Neuronal stem cell (in vitro differentiated cells): Measurements from ENCODE around the gene SORBS1.

Experiments used
- DNase-seq: peaks from one replicate; pipeline ENCODE4 v3.0.0-alpha.2; 2013; ENCODE audit warnings: low spot score
- H2AFZ ChIP-seq: one replicate; pipeline ENCODE4 v1.6.1; 2013; ENCODE audit warnings: mild to moderate bottlenecking, low read length, inconsistent platforms
- H2AK5ac ChIP-seq: 2 replicates; pipeline ENCODE4 v1.6.1; 2013; ENCODE audit warnings: low read depth, mild to moderate bottlenecking, inconsistent platforms, low read length, moderate library complexity, mixed read lengths
- H2BK120ac ChIP-seq: 2 replicates; pipeline ENCODE4 v1.6.1; 2013; ENCODE audit warnings: low read depth, mild to moderate bottlenecking, inconsistent platforms, low read length, moderate library complexity, mixed read lengths
- H2BK12ac ChIP-seq: one replicate; pipeline ENCODE4 v1.6.1; 2013; ENCODE audit warnings: low read length, inconsistent platforms
- H2BK15ac ChIP-seq: 2 replicates; pipeline ENCODE4 v1.6.1; 2013; ENCODE audit warnings: mild to moderate bottlenecking, low read length, inconsistent platforms, mixed read lengths
- H2BK5ac ChIP-seq: one replicate; pipeline ENCODE4 v1.6.1; 2013; ENCODE audit warnings: inconsistent platforms, mild to moderate bottlenecking, low read length, moderate library complexity
- H3K14ac ChIP-seq: one replicate; pipeline ENCODE4 v1.6.1; 2013; ENCODE audit warnings: low read length, inconsistent platforms
- H3K18ac ChIP-seq: 2 replicates; pipeline ENCODE4 v1.6.1; 2013; ENCODE audit warnings: low read length, inconsistent platforms
- H3K23ac ChIP-seq: 2 replicates; pipeline ENCODE4 v1.6.1; 2013; ENCODE audit warnings: low read depth, mild to moderate bottlenecking, mixed read lengths, low read length, inconsistent platforms; ENCODE audit not compliant: poor library complexity
- H3K27ac ChIP-seq: replicated peaks from 3 replicates; pipeline ENCODE4 v1.5.1; 2013; ENCODE audit warnings: low read length, inconsistent platforms
- H3K27me3 ChIP-seq, 3 experiments: 2 replicates each; pipeline ENCODE4 v1.6.1; 2013; ENCODE audit warnings: low read length in 3 of 3, mild to moderate bottlenecking in 2 of 3, inconsistent platforms in 1 of 3, low read depth in 1 of 3, mixed read lengths in 1 of 3, moderate library complexity in 1 of 3; ENCODE audit not compliant: control insufficient read depth in 3 of 3, insufficient read depth in 3 of 3
- H3K36me3 ChIP-seq, 2 donors: replicated peaks in 1 of 2; 2 replicates each; pipeline ENCODE4 v1.6.1; 2013; ENCODE audit warnings: low read length in 2 of 2; ENCODE audit not compliant: control insufficient read depth in 2 of 2, insufficient read depth in 2 of 2
- H3K4ac ChIP-seq: 2 replicates; pipeline ENCODE4 v1.6.1; 2013; ENCODE audit warnings: inconsistent platforms, mild to moderate bottlenecking, low read length, moderate library complexity
- H3K4me1 ChIP-seq, 2 donors: 1 replicate in 1 of 2; 2 replicates in 1 of 2; pipeline ENCODE4 v1.6.1; 2013; ENCODE audit warnings: low read length in 2 of 2, low read depth in 1 of 2; ENCODE audit not compliant: control insufficient read depth in 2 of 2, insufficient read depth in 1 of 2
- H3K4me2 ChIP-seq: one replicate; pipeline ENCODE4 v1.6.1; 2013; ENCODE audit warnings: mild to moderate bottlenecking, low read length, inconsistent platforms; ENCODE audit not compliant: insufficient read depth, poor library complexity, severe bottlenecking
- H3K4me3 ChIP-seq, 2 donors: 2 replicates each; pipeline ENCODE4 v1.5.1; 2013; ENCODE audit warnings: low read length in 2 of 2, mild to moderate bottlenecking in 2 of 2, inconsistent platforms in 1 of 2, moderate library complexity in 1 of 2
- H3K79me1 ChIP-seq: one replicate; pipeline ENCODE4 v1.6.1; 2013; ENCODE audit warnings: low read depth, mild to moderate bottlenecking, inconsistent platforms, low read length, moderate library complexity
- H3K9ac ChIP-seq: one replicate; pipeline ENCODE4 v1.6.1; 2013; ENCODE audit warnings: mild to moderate bottlenecking, low read depth, low read length, inconsistent platforms; ENCODE audit not compliant: poor library complexity
- H3K9me3 ChIP-seq, 2 donors: replicated peaks in 1 of 2; 2 replicates each; pipeline versions ENCODE3 to v1.6.1; 2013; ENCODE audit warnings: low read length in 2 of 2, mild to moderate bottlenecking in 2 of 2, inconsistent platforms in 1 of 2, low read depth in 1 of 2, mixed read lengths in 1 of 2, moderate library complexity in 1 of 2; ENCODE audit not compliant: control insufficient read depth in 2 of 2, insufficient read depth in 1 of 2
- H4K8ac ChIP-seq: one replicate; pipeline ENCODE4 v1.6.1; 2013; ENCODE audit warnings: low read depth, mild to moderate bottlenecking, inconsistent platforms, low read length, moderate library complexity
- H4K91ac ChIP-seq: one replicate; pipeline ENCODE4 v1.6.1; 2013; ENCODE audit warnings: low read length, low read depth, mild to moderate bottlenecking, inconsistent platforms; ENCODE audit not compliant: poor library complexity
- WGBS, 2 donors: extraction: QIAGEN DNeasy Blood & Tissue Kit; methylation state at CpG; one replicate each; pipeline ENCODE4 v1.1.7; 2013; ENCODE audit warnings: missing lambda C conversion rate in 2 of 2, mixed read lengths in 1 of 2; ENCODE audit not compliant: insufficient read length in 2 of 2, insufficient replicate concordance in 1 of 2; ENCODE audit errors: extremely low coverage in 2 of 2; 5-methylcytosine and 5-hydroxymethylcytosine counted together

SORBS1 gene

GRCh38 chr10:95312986-95313495, 248.1 kb downstream of the SORBS1 start:
- Histone ChIP-seq H2AK5ac (no peak overlapping the region), H3K36me3 (peaks cover 0 to 1% of the 10 kb centered on the region in 2 donors), H3K18ac (no peak overlapping the region), H3K27me3 (no peaks in the 10 kb centered on the region), H3K4me2 (no peak overlapping the region), H3K4ac (no peak overlapping the region), H3K9ac (no peak overlapping the region), H3K27ac (no peak overlapping the region), H3K23ac (no peak overlapping the region), H4K91ac (no peak overlapping the region), H3K4me3 (no peak overlapping the region), H3K4me1 (peaks cover 0 to 2% of the 10 kb centered on the region in 2 donors), H3K79me1 (no peaks in the 10 kb centered on the region), H2AFZ (no peak overlapping the region), H2BK5ac (no peak overlapping the region), H3K9me3 (no peaks in the 10 kb centered on the region), H2BK12ac (no peak overlapping the region), H2BK15ac (no peak overlapping the region), H3K14ac (no peak overlapping the region), H4K8ac (no peak overlapping the region), H2BK120ac (no peak overlapping the region)
- no CpG with 5 or more reads among the region's 1 CpG for WGBS, 2 donors
- DNase-seq, result no peak

- Histone ChIP-seq H3K14ac (no peak overlapping the region), H2BK120ac (no peak overlapping the region), H3K4me2 (no peak overlapping the region), H3K4me1 (peaks cover 0 to 2% of the 10 kb centered on the region in 2 donors), H3K4me3 (no peak overlapping the region), H3K23ac (no peak overlapping the region), H3K9ac (no peak overlapping the region), H2AFZ (no peak overlapping the region), H4K8ac (no peak overlapping the region), H2BK15ac (no peak overlapping the region), H3K4ac (no peak overlapping the region), H3K36me3 (peaks cover 0 to 1% of the 10 kb centered on the region in 2 donors), H3K18ac (no peak overlapping the region), H3K27me3 (no peaks in the 10 kb centered on the region), H3K9me3 (no peaks in the 10 kb centered on the region), H2AK5ac (no peak overlapping the region), H4K91ac (no peak overlapping the region), H2BK5ac (no peak overlapping the region), H2BK12ac (no peak overlapping the region), H3K27ac (no peak overlapping the region), H3K79me1 (no peaks in the 10 kb centered on the region)
- DNase-seq, result no peak
- no CpG with 5 or more reads among the region's 6 CpGs for WGBS, 2 donors
Measured at GRCh38 chr10:95312257-95312656, 248.9 kb downstream of the SORBS1 start.

GRCh38 chr10:95309958-95310357, 251.2 kb downstream of the SORBS1 start:
- H4K91ac ChIP-seq, result no peak overlapping the region
- H2BK120ac ChIP-seq, result no peak overlapping the region
- no peak overlapping the region for H2BK15ac ChIP-seq
- H4K8ac ChIP-seq, result no peak overlapping the region
- H2BK5ac ChIP-seq, result no peak overlapping the region
- H2AK5ac ChIP-seq, result no peak overlapping the region
- no peak overlapping the region for H3K18ac ChIP-seq
- H3K4ac ChIP-seq, result no peak overlapping the region
- no peak overlapping the region for H3K4me3 ChIP-seq
- H3K36me3 ChIP-seq, result no peaks in the 10 kb centered on the region
- no peak overlapping the region for H3K14ac ChIP-seq
- H3K4me2 ChIP-seq, result no peak overlapping the region
- WGBS, 2 donors, result no CpG with 5 or more reads among the region's 1 CpG
- no peak overlapping the region for H3K9ac ChIP-seq
- no peak overlapping the region for H3K23ac ChIP-seq
- H2BK12ac ChIP-seq, result no peak overlapping the region
- no peak for DNase-seq
- H3K79me1 ChIP-seq, result no peaks in the 10 kb centered on the region
- H2AFZ ChIP-seq, result no peak overlapping the region
- no peaks in the 10 kb centered on the region for H3K27me3 ChIP-seq
- no peaks in the 10 kb centered on the region for H3K9me3 ChIP-seq
- H3K27ac ChIP-seq, result no peak overlapping the region
- H3K4me1 ChIP-seq, result peaks cover 0 to 2% of the 10 kb centered on the region in 2 donors

- Histone ChIP-seq H2BK15ac (no peak overlapping the region), H3K4me1 (peaks cover 0 to 11% of the 10 kb centered on the region in 2 donors), H2BK120ac (no peak overlapping the region), H4K8ac (no peak overlapping the region), H3K79me1 (no peaks in the 10 kb centered on the region), H3K23ac (no peak overlapping the region), H2AK5ac (no peak overlapping the region), H3K9me3 (no peaks in the 10 kb centered on the region), H2BK5ac (no peak overlapping the region), H2AFZ (no peak overlapping the region), H3K36me3 (no peaks in the 10 kb centered on the region), H3K9ac (no peak overlapping the region), H3K14ac (no peak overlapping the region), H3K4ac (no peak overlapping the region), H4K91ac (no peak overlapping the region), H3K4me3 (no peak overlapping the region), H3K27ac (no peak overlapping the region), H3K27me3 (peaks cover 0 to under 1% (median 0%) of the 10 kb centered on the region in 3 experiments), H3K4me2 (no peak overlapping the region), H3K18ac (no peak overlapping the region), H2BK12ac (no peak overlapping the region)
- no CpG with 5 or more reads among the region's 8 CpGs for WGBS, 2 donors
- no peak for DNase-seq
Measured at GRCh38 chr10:95308389-95309302, 252.5 kb downstream of the SORBS1 start.
